H9 (cell line): ENCODE measurements around the gene ZNF878. TPM values are rescaled to one million over a fixed set of nuclear protein-coding genes. Genes with fewer than 3 reads are reported as not detected.

Source experiments
- DNase-seq: peaks from one replicate; pipeline ENCODE4 v3.0.0-alpha.2; 2017
- H2AFZ ChIP-seq: one replicate; pipeline ENCODE4 v1.6.1; 2013; ENCODE audit warnings: mild to moderate bottlenecking, low read length, control low read depth, moderate library complexity
- H2AK5ac ChIP-seq: 2 replicates; pipeline ENCODE4 v1.6.1; 2013; ENCODE audit warnings: low read length, control low read depth, mixed read lengths; ENCODE audit not compliant: insufficient read length
- H2BK120ac ChIP-seq: one replicate; pipeline ENCODE4 v1.6.1; 2013; ENCODE audit warnings: low read depth, mild to moderate bottlenecking, low read length, control low read depth, inconsistent platforms; ENCODE audit not compliant: poor library complexity, severe bottlenecking
- H2BK12ac ChIP-seq: 2 replicates; pipeline ENCODE4 v1.6.1; 2013; ENCODE audit warnings: low read length, control low read depth, mixed read lengths, low read depth; ENCODE audit not compliant: insufficient read length
- H2BK15ac ChIP-seq: 2 replicates; pipeline ENCODE4 v1.6.1; 2013; ENCODE audit warnings: low read depth, low read length, control low read depth
- H2BK20ac ChIP-seq: one replicate; pipeline ENCODE4 v1.6.1; 2013; ENCODE audit warnings: low read depth, mild to moderate bottlenecking, low read length, control low read depth, inconsistent platforms; ENCODE audit not compliant: poor library complexity, severe bottlenecking
- H2BK5ac ChIP-seq: 2 replicates; pipeline ENCODE4 v1.6.1; 2013; ENCODE audit warnings: low read length, control low read depth, mixed read lengths; ENCODE audit not compliant: insufficient read length
- H3K14ac ChIP-seq: 2 replicates; pipeline ENCODE4 v1.6.1; 2013; ENCODE audit warnings: low read length, control low read depth; ENCODE audit not compliant: insufficient read depth
- H3K18ac ChIP-seq: 2 replicates; pipeline ENCODE4 v1.6.1; 2013; ENCODE audit warnings: low read depth, mild to moderate bottlenecking, mixed read lengths, low read length, control low read depth; ENCODE audit not compliant: insufficient read length
- H3K23ac ChIP-seq: 2 replicates; pipeline ENCODE4 v1.6.1; 2013; ENCODE audit warnings: low read length, control low read depth, mixed read lengths, low read depth; ENCODE audit not compliant: insufficient read length
- H3K23me2 ChIP-seq: 2 replicates; pipeline ENCODE4 v1.6.1; 2013; ENCODE audit warnings: low read depth, mild to moderate bottlenecking, mixed read lengths, low read length, control low read depth; ENCODE audit not compliant: insufficient read length, poor library complexity, severe bottlenecking
- H3K27ac ChIP-seq: 2 replicates; pipeline ENCODE4 v1.5.1; 2013; ENCODE audit warnings: low read length, control low read depth, mixed read lengths, low read depth; ENCODE audit not compliant: insufficient read length
- H3K27me3 ChIP-seq: 2 replicates; pipeline ENCODE4 v1.6.1; 2013; ENCODE audit warnings: low read length, control low read depth, inconsistent platforms; ENCODE audit not compliant: insufficient read depth
- H3K4ac ChIP-seq: 2 replicates; pipeline ENCODE4 v1.6.1; 2013; ENCODE audit warnings: low read depth, mild to moderate bottlenecking, control low read depth, inconsistent platforms, low read length, moderate library complexity
- H3K4me1 ChIP-seq: 2 replicates; pipeline ENCODE4 v1.6.1; 2013; ENCODE audit warnings: low read length, control low read depth, inconsistent platforms; ENCODE audit not compliant: insufficient read depth
- H3K4me2 ChIP-seq: 2 replicates; pipeline ENCODE4 v1.6.1; 2013; ENCODE audit warnings: low read length, control low read depth, mixed read lengths; ENCODE audit not compliant: insufficient read length, insufficient read depth
- H3K56ac ChIP-seq: 2 replicates; pipeline ENCODE4 v1.6.1; 2013; ENCODE audit warnings: low read depth, mild to moderate bottlenecking, mixed read lengths, low read length, control low read depth; ENCODE audit not compliant: insufficient read length
- H3K79me1 ChIP-seq: 2 replicates; pipeline ENCODE4 v1.6.1; 2013; ENCODE audit warnings: low read depth, mild to moderate bottlenecking, moderate library complexity, low read length, control low read depth, inconsistent platforms; ENCODE audit not compliant: insufficient read depth, poor library complexity, severe bottlenecking
- H3K79me2 ChIP-seq: 2 replicates; pipeline ENCODE4 v1.6.1; 2013; ENCODE audit warnings: low read length, control low read depth, inconsistent platforms; ENCODE audit not compliant: insufficient read depth
- H3K9ac ChIP-seq: 2 replicates; pipeline ENCODE4 v1.6.1; 2013; ENCODE audit warnings: low read length, control low read depth, mixed read lengths; ENCODE audit not compliant: insufficient read length; ENCODE audit errors: extremely low read depth
- H3K9me3 ChIP-seq: one replicate; pipeline ENCODE4 v1.6.1; 2013; ENCODE audit warnings: low read depth, low read length, inconsistent platforms; ENCODE audit not compliant: control insufficient read depth
- H3T11ph ChIP-seq: one replicate; pipeline ENCODE4 v1.6.1; 2013; ENCODE audit warnings: mild to moderate bottlenecking, low read length, control low read depth, inconsistent platforms
- H4K20me1 ChIP-seq: one replicate; pipeline ENCODE4 v1.6.1; 2013; ENCODE audit not compliant: control insufficient read depth, insufficient read length, insufficient read depth
- H4K5ac ChIP-seq: 2 replicates; pipeline ENCODE4 v1.6.1; 2013; ENCODE audit warnings: low read depth, mild to moderate bottlenecking, mixed read lengths, low read length, control low read depth; ENCODE audit not compliant: insufficient read length
- H4K8ac ChIP-seq: replicated peaks from 2 replicates; pipeline ENCODE4 v1.6.1; 2013; ENCODE audit warnings: low read length, control low read depth, mixed read lengths, low read depth; ENCODE audit not compliant: insufficient read length
- H4K91ac ChIP-seq: 2 replicates; pipeline ENCODE4 v1.6.1; 2013; ENCODE audit warnings: low read depth, mild to moderate bottlenecking, moderate library complexity, mixed read lengths, low read length, control low read depth; ENCODE audit not compliant: insufficient read length
- H3K27ac Mint-ChIP-seq, 3 experiments: 2 replicates in 2 of 3; 3 replicates in 1 of 3; pipeline ENCODE4 v1.8.0; 2020 to 2021; ENCODE audit warnings: mixed read lengths in 3 of 3, mild to moderate bottlenecking in 1 of 3, moderate library complexity in 1 of 3
- H3K27me3 Mint-ChIP-seq: 2 replicates; pipeline ENCODE4 v1.8.0; 2021; ENCODE audit warnings: low read depth, mild to moderate bottlenecking, moderate library complexity, mixed read lengths
- H3K36me3 Mint-ChIP-seq, 3 experiments: 2 replicates in 2 of 3; 3 replicates in 1 of 3; pipeline ENCODE4 v1.8.0; 2020 to 2021; ENCODE audit warnings: low read depth in 3 of 3, mixed read lengths in 3 of 3; ENCODE audit not compliant: insufficient read depth in 1 of 3
- H3K4me1 Mint-ChIP-seq, 2 experiments: 2 replicates each; pipeline ENCODE4 v1.8.0; 2020; ENCODE audit warnings: mixed read lengths in 2 of 2
- H3K4me3 Mint-ChIP-seq, 2 experiments: 2 replicates in 1 of 2; 3 replicates in 1 of 2; pipeline ENCODE4 v1.8.0; 2020 to 2021; ENCODE audit warnings: mild to moderate bottlenecking in 2 of 2, mixed read lengths in 2 of 2, moderate library complexity in 1 of 2
- H3K9me3 Mint-ChIP-seq, 2 experiments: 2 replicates in 1 of 2; 3 replicates in 1 of 2; pipeline ENCODE4 v1.8.0; 2020; ENCODE audit warnings: mild to moderate bottlenecking in 2 of 2, mixed read lengths in 2 of 2, moderate library complexity in 1 of 2
- CTCF ChIP-seq: fragments of 200-600 bp; sonication (generic); conservative IDR thresholded peaks from 3 replicates; pipeline ENCODE4 v1.8.0; 2021; ENCODE audit warnings: antibody characterized with exemption, mild to moderate bottlenecking
- WGBS: extraction: QIAGEN DNeasy Blood & Tissue Kit; methylation state at CpG from one replicate; pipeline ENCODE4 v1.1.7; 2013; ENCODE audit warnings: missing lambda C conversion rate, low lambda C conversion rate, mixed read lengths; ENCODE audit not compliant: insufficient read length; ENCODE audit errors: extremely low coverage; 5-methylcytosine and 5-hydroxymethylcytosine counted together
- total RNA-seq: library from RNA; stranded (reverse); gene quantifications from 2 replicates; pipeline ENCODE4 v1.2.1, GENCODE V29; 2021

The ZNF878 gene
- total RNA-seq, 1 experiment from 2014 or later: 5.4 TPM

GRCh38 chr19:11995174-11995573 lies 57.6 kb downstream of the ZNF878 start:
- no peak overlapping the region for H3K4ac ChIP-seq
- no CpG with 5 or more reads among the region's 1 CpG for WGBS

More at GRCh38 chr19:11995174-11995573, 57.6 kb downstream of the ZNF878 start:
- Histone ChIP-seq H3K9ac (no peak overlapping the region), H4K20me1 (no peaks in the 10 kb centered on the region), H2BK12ac (no peak overlapping the region), H3K23ac (no peak overlapping the region), H4K91ac (no peak overlapping the region), H2BK120ac (no peak overlapping the region), H3K79me1 (peaks cover 3% of the 10 kb centered on the region), H4K5ac (no peak overlapping the region), H3K27ac (no peak overlapping the region), H3K23me2 (no peaks in the 10 kb centered on the region), H3K9me3 (no peaks in the 10 kb centered on the region), H3K18ac (no peak overlapping the region), H3K27me3 (no peaks in the 10 kb centered on the region), H2AFZ (no peak overlapping the region), H3T11ph (no peak overlapping the region), H2AK5ac (no peak overlapping the region), H2BK20ac (no peak overlapping the region), H3K4me1 (no peaks in the 10 kb centered on the region), H3K79me2 (peaks cover 12% of the 10 kb centered on the region; the same call in 1 of the 2 replicates), H2BK5ac (no peak overlapping the region), H4K8ac (no peak overlapping the region), H2BK15ac (no peak overlapping the region), H3K4me2 (no peak overlapping the region), H3K56ac (no peak overlapping the region), H3K14ac (no peak overlapping the region)
- peaks cover 19 to 65% (median 24%) of the 10 kb centered on the region in 3 experiments for H3K36me3 Mint-ChIP-seq
- H3K27ac Mint-ChIP-seq: no peak overlapping the region
- TF ChIP-seq CTCF: no peak
- no peaks in the 10 kb centered on the region for H3K27me3 Mint-ChIP-seq
- H3K4me3 Mint-ChIP-seq: no peak overlapping the region
- peaks cover 8 to 14% of the 10 kb centered on the region in 2 experiments for H3K4me1 Mint-ChIP-seq
- H3K9me3 Mint-ChIP-seq: peaks cover 0 to 38% of the 10 kb centered on the region in 2 experiments; a peak in 3 of 5 replicates
- DNase-seq: no peak

Other genes with a start within 250 kb of the ZNF878 start
- gene ZNF440, start 238.7 kb downstream of the ZNF878 start, total RNA-seq: 4.1 and 4.4 TPM in 2 replicates
- 2.2 and 3.3 TPM in 2 replicates for gene ZNF439, start 204.2 kb downstream of the ZNF878 start, total RNA-seq
- 25.4 and 27.3 TPM in 2 replicates for gene ZNF69, start 165.2 kb downstream of the ZNF878 start, total RNA-seq
- gene ZNF700, start 127.9 kb downstream of the ZNF878 start, total RNA-seq: 9.3 and 9.9 TPM in 2 replicates
- gene ZNF763, start 87.9 kb downstream of the ZNF878 start, total RNA-seq: 0.77 and 1.3 TPM in 2 replicates
- gene ZNF433, start 17.3 kb downstream of the ZNF878 start, total RNA-seq: 1.9 and 2.4 TPM in 2 replicates
- gene ZNF844, start 11.8 kb upstream of the ZNF878 start, total RNA-seq: 8.7 and 10.0 TPM in 2 replicates
- 5.6 and 5.7 TPM in 2 replicates for gene ZNF20, start 87.4 kb upstream of the ZNF878 start, total RNA-seq
- 28.1 and 30.7 TPM in 2 replicates for gene ZNF625, start 103.8 kb upstream of the ZNF878 start, total RNA-seq
- gene ZNF136, start 110.1 kb upstream of the ZNF878 start, total RNA-seq: 9.8 and 10.8 TPM in 2 replicates
- 6.6 and 6.9 TPM in 2 replicates for gene ZNF44, start 241.9 kb upstream of the ZNF878 start, total RNA-seq